ENCODE results near the gene IFITM1.

GRCh38 chr11:306645-307371 is 7.0 kb upstream of the IFITM1 start:
- no peak for TF ChIP-seq EZH2 (IDR thresholded peaks at IDR 0.05)
- TF ChIP-seq POLR2AphosphoS5 (IDR thresholded peaks at IDR 0.05; ENCODE audit: borderline replicate concordance, low read depth, low read length) = no peak
- no peak for TF ChIP-seq FOXP2 (optimal IDR thresholded peaks at IDR 0.05; ENCODE audit: control extremely low read depth, extremely low read length, insufficient read depth)

All from SK-N-MC (cell line).